HepG2 (cell line): ENCODE data around the gene CIART. TPM values are rescaled to one million over a fixed set of nuclear protein-coding genes. Genes with fewer than 3 reads are reported as not detected.

Source experiments
- ATAC-seq: fragments of 200-7000 bp; cut with Tn5 transposase; 3 replicates; pipeline ENCODE4 v1.9.1; 2020; ENCODE audit warnings: mild to moderate bottlenecking, moderate library complexity
- BruUV-seq: library from RNA; stranded (reverse); fragments of 400-500 nt; replicated peaks from 2 replicates; lab custom pipeline; 2021; lab: Mats Ljungman, UMichigan
- CTCF ChIA-PET: fragments of 300-600 bp; formaldehyde crosslinking; extraction: SDS; loops from one replicate; lab custom pipeline; 2021; ENCODE audit warnings: low total read pairs, inconsistent platforms, low intra/inter-chr PET ratio; lab: Yijun Ruan, JAX
- POLR2A ChIA-PET: fragments of 350-600 bp; sonication (Branson Sonifier 250); formaldehyde crosslinking; loops from one replicate; lab custom pipeline; 2020; ENCODE audit warnings: antibody characterized with exemption, inconsistent platforms; lab: Yijun Ruan, JAX
- DNase-seq: peaks from one replicate; pipeline ENCODE4 v3.0.0-alpha.2; 2015; ENCODE audit warnings: low spot score
- FAIRE-seq: peaks from 3 replicates; lab custom pipeline; 2011; peaks lifted over from hg19 to GRCh38; lab: Jason Lieb, UNC
- H2AFZ ChIP-seq: one replicate; pipeline ENCODE4 v1.6.1; 2011; ENCODE audit warnings: low read length, inconsistent platforms
- H3K27ac ChIP-seq: fragments of 300-600 bp; 3 replicates; pipeline ENCODE4 v1.8.0; 2011; ENCODE audit warnings: mixed run types, mild to moderate bottlenecking, mixed read lengths, low read length, inconsistent platforms; ENCODE audit not compliant: insufficient read depth; ENCODE audit errors: extremely low read length
- H3K27me3 ChIP-seq, 2 experiments: fragments of 200-600 bp in 1 of 2; 2 replicates in 1 of 2; 3 replicates in 1 of 2; pipeline versions ENCODE4 v1.6.0 to v1.8.0; 2011; ENCODE audit warnings: low read length in 2 of 2, mild to moderate bottlenecking in 2 of 2, moderate library complexity in 2 of 2, inconsistent platforms in 1 of 2; ENCODE audit not compliant: insufficient read depth in 2 of 2, control insufficient read depth in 1 of 2
- H3K36me3 ChIP-seq, 2 experiments: fragments of 200-600 bp in 1 of 2; replicated peaks in 1 of 2; 2 replicates in 1 of 2; 3 replicates in 1 of 2; pipeline versions ENCODE4 v1.5.1 to v1.8.0; 2011; ENCODE audit warnings: low read length in 2 of 2, inconsistent platforms in 1 of 2; ENCODE audit not compliant: insufficient read depth in 2 of 2, control insufficient read depth in 1 of 2
- H3K4me1 ChIP-seq: 2 replicates; pipeline ENCODE4 v1.5.1; 2012; ENCODE audit warnings: low read length, inconsistent platforms; ENCODE audit not compliant: insufficient read depth
- H3K4me2 ChIP-seq: 2 replicates; pipeline ENCODE4 v1.6.0; 2011; ENCODE audit warnings: low read depth, low read length, inconsistent platforms
- H3K4me3 ChIP-seq, 3 experiments: fragments of 200-600 bp in 1 of 3; sonication (generic), shearing (Covaris generic) in 1 of 3; replicated peaks in 1 of 3; 2 replicates each; pipeline ENCODE4 v1.5.1; 2011 to 2016; ENCODE audit warnings: low read length in 3 of 3, inconsistent platforms in 2 of 3, low read depth in 2 of 3, mild to moderate bottlenecking in 2 of 3, control low read depth in 1 of 3, mixed read lengths in 1 of 3; ENCODE audit not compliant: insufficient read depth in 1 of 3
- H3K79me2 ChIP-seq: one replicate; pipeline ENCODE4 v1.6.1; 2011; ENCODE audit warnings: low read length, inconsistent platforms; ENCODE audit not compliant: insufficient read depth
- H3K9ac ChIP-seq: 2 replicates; pipeline ENCODE4 v1.6.0; 2011; ENCODE audit warnings: mild to moderate bottlenecking, low read depth, low read length, inconsistent platforms; ENCODE audit not compliant: insufficient read depth
- H3K9me3 ChIP-seq: 2 replicates; pipeline ENCODE4 v1.5.1; 2012; ENCODE audit warnings: mild to moderate bottlenecking, low read length
- H4K20me1 ChIP-seq: 2 replicates; pipeline ENCODE4 v1.6.0; 2011; ENCODE audit warnings: inconsistent platforms, mild to moderate bottlenecking, low read length, moderate library complexity; ENCODE audit not compliant: insufficient read depth
- RBAK ChIP-seq: sonication (generic); formaldehyde crosslinking; IDR thresholded peaks from 2 replicates; pipeline ENCODE4 v1.5.1; 2020; ENCODE audit warnings: mild to moderate bottlenecking, missing genetic modification reagents
- SP140L ChIP-seq: sonication (generic); formaldehyde crosslinking; IDR thresholded peaks from 2 replicates; pipeline ENCODE4 v1.4.0; 2020; ENCODE audit warnings: missing genetic modification reagents, borderline replicate concordance
- ZNF101 ChIP-seq: sonication (generic); formaldehyde crosslinking; IDR thresholded peaks from 2 replicates; pipeline ENCODE4 v1.4.0; 2020; ENCODE audit warnings: mild to moderate bottlenecking, low read depth, missing genetic modification reagents, borderline replicate concordance
- WGBS: methylation state at CpG from one replicate; pipeline ENCODE4 v1.1.6; 2017; ENCODE audit warnings: low lambda C conversion rate; 5-methylcytosine and 5-hydroxymethylcytosine counted together
- in situ Hi-C: cut with HindIII; loops from 2 replicates; pipeline ENCODE4 v1.10.0; 2017; ENCODE audit warnings: low pct_unique_long_range_greater_than_20kb; ENCODE audit not compliant: extremely low pct_ligation_motif_present
- intact Hi-C: fragments of 100-400 bp; cut with micrococcal nuclease; formaldehyde crosslinking; loops from one replicate; pipeline ENCODE4 v1.10.0; 2022; ENCODE audit not compliant: unreplicated experiment
- polyA plus RNA-seq, 8 experiments: library from polyadenylated mRNA; depleted of rRNA in 3 of 8; stranded (reverse) in 7 of 8; unstranded in 1 of 8; fragments of >200 nt; fragmentation: Illumina TruSeq in 4 of 8; extraction: Trizol in 4 of 8; gene quantifications; 2 replicates each; pipeline versions ENCODE4 v1.2.1 to v1.2.3, GENCODE V29; 2011 to 2016; ENCODE audit warnings: low read depth in 4 of 8, missing spikeins in 1 of 8, mixed read lengths in 1 of 8; ENCODE audit not compliant: insufficient read depth in 1 of 8
- total RNA-seq, 5 experiments: library from RNA; depleted of rRNA; stranded (reverse); fragments of >200 nt; fragmentation: Illumina TruSeq; extraction: Trizol; gene quantifications; 2 replicates each; pipeline ENCODE4 v1.2.3, GENCODE V29; 2016; ENCODE audit warnings: low read depth in 1 of 5
- TF ChIP-seq, protein P1 (sequence below): sonication (generic); formaldehyde crosslinking; IDR thresholded peaks from 2 replicates; pipeline ENCODE4 v1.5.0; 2020; ENCODE audit warnings: missing genetic modification reagents, mild to moderate bottlenecking, borderline replicate concordance
- TF ChIP-seq, protein P2 (sequence below): sonication (generic); formaldehyde crosslinking; IDR thresholded peaks from 2 replicates; pipeline ENCODE4 v1.5.0; 2020; ENCODE audit warnings: mild to moderate bottlenecking, missing genetic modification reagents
- TF ChIP-seq, protein P3 (sequence below): sonication (generic); formaldehyde crosslinking; conservative IDR thresholded peaks from 2 replicates; pipeline ENCODE4 v1.8.0; 2022; ENCODE audit warnings: low read depth, missing genetic modification reagents

Gene CIART
- total and polyA plus RNA-seq, 2 of the 13 experiments (the other 11 are each of a cell fraction or from before 2014, with no cell fraction given), result 0.58 TPM; not detected in 1

DNA sequence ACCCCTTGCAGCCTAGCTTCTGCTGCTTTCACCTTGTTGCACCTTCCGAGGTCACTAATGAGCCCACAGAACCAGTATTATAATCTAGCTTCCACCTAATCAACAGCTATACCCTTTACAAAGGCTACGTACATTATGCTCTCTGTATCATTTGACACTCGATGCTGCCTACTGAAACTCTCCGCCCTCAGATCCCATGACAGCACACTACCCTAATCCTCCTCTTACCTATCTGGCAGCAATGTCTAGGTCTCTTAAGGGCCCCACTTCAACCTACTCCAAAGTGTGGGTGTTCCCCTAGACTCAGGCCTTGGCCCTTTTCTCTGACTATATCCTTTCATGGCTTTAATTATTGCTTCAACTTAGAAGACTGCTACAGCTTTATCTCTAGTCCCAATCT, 6.5 kb downstream of the CIART start:
- no peak for ATAC-seq
- in situ Hi-C loops, result no loop called here

More for the DNA sequence above, 6.5 kb downstream of the CIART start:
- no peak overlapping the region for H3K4me2 ChIP-seq
- no peak overlapping the region for H3K9ac ChIP-seq
- no peaks in the 10 kb centered on the region for H4K20me1 ChIP-seq
- BruUV-seq, result no TSS peak
- POLR2A ChIA-PET, result interaction anchor here (0.7 kb wide), 1 partner anchor 29 kb away, joined by 3 read pairs; no protein-coding TSS in a partner anchor
- peaks cover 22% of the 10 kb centered on the region for H3K4me1 ChIP-seq
- peaks cover 0 to 7% of the 10 kb centered on the region in 2 experiments; a peak in 1 of 5 replicates for H3K27me3 ChIP-seq
- H3K36me3 ChIP-seq, result no peaks in the 10 kb centered on the region
- intact Hi-C loops, result no loop called here
- FAIRE-seq, result no peak
- CTCF ChIA-PET, result no interaction called here
- DNase-seq, result no peak
- peaks cover 1% of the 10 kb centered on the region for H3K79me2 ChIP-seq
- no peak overlapping the region for H3K4me3 ChIP-seq
- no peak overlapping the region for H2AFZ ChIP-seq
- 65% methylated on average over 4 of the region's 4 CpGs for WGBS
- H3K9me3 ChIP-seq, result no peaks in the 10 kb centered on the region
- H3K27ac ChIP-seq, result no peak overlapping the region
- TF ChIP-seq RBAK (CRISPR knock-in tag) (no peak), ZNF101 (CRISPR knock-in tag) (no peak), SP140L (CRISPR knock-in tag) (no peak)
- TF ChIP-seq, protein P1, sequence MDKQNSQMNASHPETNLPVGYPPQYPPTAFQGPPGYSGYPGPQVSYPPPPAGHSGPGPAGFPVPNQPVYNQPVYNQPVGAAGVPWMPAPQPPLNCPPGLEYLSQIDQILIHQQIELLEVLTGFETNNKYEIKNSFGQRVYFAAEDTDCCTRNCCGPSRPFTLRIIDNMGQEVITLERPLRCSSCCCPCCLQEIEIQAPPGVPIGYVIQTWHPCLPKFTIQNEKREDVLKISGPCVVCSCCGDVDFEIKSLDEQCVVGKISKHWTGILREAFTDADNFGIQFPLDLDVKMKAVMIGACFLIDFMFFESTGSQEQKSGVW (CRISPR knock-in tag), result no peak
- TF ChIP-seq, protein P2, sequence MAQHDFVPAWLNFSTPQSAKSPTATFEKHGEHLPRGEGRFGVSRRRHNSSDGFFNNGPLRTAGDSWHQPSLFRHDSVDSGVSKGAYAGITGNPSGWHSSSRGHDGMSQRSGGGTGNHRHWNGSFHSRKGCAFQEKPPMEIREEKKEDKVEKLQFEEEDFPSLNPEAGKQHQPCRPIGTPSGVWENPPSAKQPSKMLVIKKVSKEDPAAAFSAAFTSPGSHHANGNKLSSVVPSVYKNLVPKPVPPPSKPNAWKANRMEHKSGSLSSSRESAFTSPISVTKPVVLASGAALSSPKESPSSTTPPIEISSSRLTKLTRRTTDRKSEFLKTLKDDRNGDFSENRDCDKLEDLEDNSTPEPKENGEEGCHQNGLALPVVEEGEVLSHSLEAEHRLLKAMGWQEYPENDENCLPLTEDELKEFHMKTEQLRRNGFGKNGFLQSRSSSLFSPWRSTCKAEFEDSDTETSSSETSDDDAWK (CRISPR knock-in tag), result no peak
- TF ChIP-seq, protein P3, sequence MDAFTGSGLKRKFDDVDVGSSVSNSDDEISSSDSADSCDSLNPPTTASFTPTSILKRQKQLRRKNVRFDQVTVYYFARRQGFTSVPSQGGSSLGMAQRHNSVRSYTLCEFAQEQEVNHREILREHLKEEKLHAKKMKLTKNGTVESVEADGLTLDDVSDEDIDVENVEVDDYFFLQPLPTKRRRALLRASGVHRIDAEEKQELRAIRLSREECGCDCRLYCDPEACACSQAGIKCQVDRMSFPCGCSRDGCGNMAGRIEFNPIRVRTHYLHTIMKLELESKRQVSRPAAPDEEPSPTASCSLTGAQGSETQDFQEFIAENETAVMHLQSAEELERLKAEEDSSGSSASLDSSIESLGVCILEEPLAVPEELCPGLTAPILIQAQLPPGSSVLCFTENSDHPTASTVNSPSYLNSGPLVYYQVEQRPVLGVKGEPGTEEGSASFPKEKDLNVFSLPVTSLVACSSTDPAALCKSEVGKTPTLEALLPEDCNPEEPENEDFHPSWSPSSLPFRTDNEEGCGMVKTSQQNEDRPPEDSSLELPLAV (CRISPR knock-in tag), result no peak
